Right lobe of liver (tissue), 6 donors: ENCODE results near the gene MYD88. TPM values are rescaled to one million over a fixed set of nuclear protein-coding genes. Genes with fewer than 3 reads are reported as not detected.

Experiments used
- ATAC-seq, 4 donors: fragments of 200-7000 bp; cut with Tn5 transposase; one replicate each; pipeline ENCODE4 v1.9.1; 2020; ENCODE audit warnings: mild to moderate bottlenecking in 4 of 4, moderate library complexity in 4 of 4
- DNase-seq, 3 donors: peaks; one replicate each; pipeline ENCODE4 v3.0.0-alpha.2; 2020
- H3K27ac ChIP-seq, 3 donors: fragments of 200-600 bp; one replicate each; pipeline ENCODE4 v1.8.0; 2022
- H3K27me3 ChIP-seq, 2 donors: fragments of 200-600 bp; one replicate each; pipeline ENCODE4 v1.8.0; 2022
- H3K36me3 ChIP-seq, 4 donors: fragments of 200-600 bp; sonication (generic) in 1 of 4; one replicate each; pipeline versions ENCODE4 v1.5.1 to v1.8.0; 2017 to 2022; ENCODE audit warnings: control low read depth in 1 of 4
- H3K4me1 ChIP-seq, 4 donors: fragments of 200-600 bp; sonication (generic) in 1 of 4; one replicate each; pipeline versions ENCODE4 v1.5.1 to v1.8.0; 2017 to 2022; ENCODE audit warnings: control low read depth in 1 of 4
- H3K4me3 ChIP-seq, 3 donors: fragments of 200-600 bp; one replicate each; pipeline ENCODE4 v1.8.0; 2022
- H3K9me3 ChIP-seq, 4 donors: fragments of 200-600 bp; sonication (generic) in 1 of 4; one replicate each; pipeline versions ENCODE4 v1.5.1 to v1.8.0; 2017 to 2022; ENCODE audit warnings: control low read depth in 1 of 4
- POLR2A ChIP-seq: fragments of 450-650 bp; IDR thresholded peaks from one replicate; pipeline ENCODE4 v1.6.1; 2017; ENCODE audit warnings: antibody characterized with exemption, mild to moderate bottlenecking
- WGBS: methylation state at CpG from one replicate; pipeline ENCODE4 v1.1.6; 2018; ENCODE audit warnings: low coverage, low lambda C conversion rate; ENCODE audit not compliant: insufficient coverage; ENCODE audit errors: missing lambda C conversion rate; 5-methylcytosine and 5-hydroxymethylcytosine counted together
- intact Hi-C, 2 donors: fragments of 100-400 bp; cut with DNase I; formaldehyde crosslinking; loops; one replicate each; pipeline versions ENCODE4 v1.11.2 to v1.14.1; 2022
- total RNA-seq, 6 experiments: library from RNA; depleted of rRNA in 2 of 6; stranded (reverse); fragments of >200 nt in 2 of 6; fragmentation: NEBNext Ultra II Directional in 3 of 6; extraction: Animal tissue kit (Norgen Biotek cat#: 25700) in 3 of 6; gene quantifications; one replicate each; pipeline versions ENCODE4 v1.1.0 to v1.2.4, GENCODE V29; 2016 to 2023
- TF ChIP-seq, protein P1 (sequence below), 4 donors: fragments of 200-600 bp in 3 of 4; fragments of 450-650 bp in 1 of 4; IDR thresholded peaks; one replicate each; pipeline versions ENCODE4 v1.5.1 to v1.8.0; 2016 to 2022; ENCODE audit warnings: antibody characterized with exemption in 4 of 4, mild to moderate bottlenecking in 2 of 4
- donor health status: DM: no; HTN: yes; CAD: no.
- donor health status: DM: no; HTN: no; CAD: no.
- donor health status: DM: no; HTN: no; CAD: no.
- donor health status: DM: no; HTN: yes; CAD: no.
- donor health status: DM: no; HTN: yes; CAD: no.

MYD88 gene
- total RNA-seq, 6 experiments from 2014 or later, result 24.3 to 57.3 (median 37.0) TPM

DNA sequence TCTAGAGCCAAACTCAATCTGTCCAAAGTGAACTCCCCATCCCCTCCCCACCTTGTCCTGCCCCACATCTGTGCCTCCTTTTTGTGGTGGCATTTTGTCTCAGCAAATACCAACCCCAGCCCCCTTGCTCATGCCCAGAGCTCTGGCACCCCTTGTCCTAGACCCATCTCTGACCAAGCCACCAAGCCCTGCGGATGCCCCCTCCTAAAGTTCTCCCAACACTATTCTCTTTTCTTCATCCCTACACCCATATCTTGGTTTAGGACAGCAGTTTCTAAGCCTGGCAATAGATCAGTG is 19.3 kb upstream of the MYD88 start:
- H3K9me3 ChIP-seq, result no peaks in the 10 kb centered on the region
- no CpG with 5 or more reads among the region's 1 CpG for WGBS
- H3K27ac ChIP-seq, result no peak overlapping the region
- no peak for ATAC-seq
- H3K4me1 ChIP-seq, result peaks cover 0 to 50% (median 18%) of the 10 kb centered on the region in 4 donors
- intact Hi-C loops, result loop anchor here (10.0 kb wide), 1 partner anchor 114 kb away; no protein-coding TSS in a partner anchor
- TF ChIP-seq, protein P1, sequence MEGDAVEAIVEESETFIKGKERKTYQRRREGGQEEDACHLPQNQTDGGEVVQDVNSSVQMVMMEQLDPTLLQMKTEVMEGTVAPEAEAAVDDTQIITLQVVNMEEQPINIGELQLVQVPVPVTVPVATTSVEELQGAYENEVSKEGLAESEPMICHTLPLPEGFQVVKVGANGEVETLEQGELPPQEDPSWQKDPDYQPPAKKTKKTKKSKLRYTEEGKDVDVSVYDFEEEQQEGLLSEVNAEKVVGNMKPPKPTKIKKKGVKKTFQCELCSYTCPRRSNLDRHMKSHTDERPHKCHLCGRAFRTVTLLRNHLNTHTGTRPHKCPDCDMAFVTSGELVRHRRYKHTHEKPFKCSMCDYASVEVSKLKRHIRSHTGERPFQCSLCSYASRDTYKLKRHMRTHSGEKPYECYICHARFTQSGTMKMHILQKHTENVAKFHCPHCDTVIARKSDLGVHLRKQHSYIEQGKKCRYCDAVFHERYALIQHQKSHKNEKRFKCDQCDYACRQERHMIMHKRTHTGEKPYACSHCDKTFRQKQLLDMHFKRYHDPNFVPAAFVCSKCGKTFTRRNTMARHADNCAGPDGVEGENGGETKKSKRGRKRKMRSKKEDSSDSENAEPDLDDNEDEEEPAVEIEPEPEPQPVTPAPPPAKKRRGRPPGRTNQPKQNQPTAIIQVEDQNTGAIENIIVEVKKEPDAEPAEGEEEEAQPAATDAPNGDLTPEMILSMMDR (IDR thresholded peaks at IDR 0.05), result no peak
- TF ChIP-seq POLR2A, result no peak
- no peaks in the 10 kb centered on the region for H3K27me3 ChIP-seq
- H3K36me3 ChIP-seq, result peaks cover 0 to 46% (median 26%) of the 10 kb centered on the region in 4 donors
- peak in 1 of 3 donors; percentile 7 for DNase-seq
- no peak overlapping the region for H3K4me3 ChIP-seq

DNA sequence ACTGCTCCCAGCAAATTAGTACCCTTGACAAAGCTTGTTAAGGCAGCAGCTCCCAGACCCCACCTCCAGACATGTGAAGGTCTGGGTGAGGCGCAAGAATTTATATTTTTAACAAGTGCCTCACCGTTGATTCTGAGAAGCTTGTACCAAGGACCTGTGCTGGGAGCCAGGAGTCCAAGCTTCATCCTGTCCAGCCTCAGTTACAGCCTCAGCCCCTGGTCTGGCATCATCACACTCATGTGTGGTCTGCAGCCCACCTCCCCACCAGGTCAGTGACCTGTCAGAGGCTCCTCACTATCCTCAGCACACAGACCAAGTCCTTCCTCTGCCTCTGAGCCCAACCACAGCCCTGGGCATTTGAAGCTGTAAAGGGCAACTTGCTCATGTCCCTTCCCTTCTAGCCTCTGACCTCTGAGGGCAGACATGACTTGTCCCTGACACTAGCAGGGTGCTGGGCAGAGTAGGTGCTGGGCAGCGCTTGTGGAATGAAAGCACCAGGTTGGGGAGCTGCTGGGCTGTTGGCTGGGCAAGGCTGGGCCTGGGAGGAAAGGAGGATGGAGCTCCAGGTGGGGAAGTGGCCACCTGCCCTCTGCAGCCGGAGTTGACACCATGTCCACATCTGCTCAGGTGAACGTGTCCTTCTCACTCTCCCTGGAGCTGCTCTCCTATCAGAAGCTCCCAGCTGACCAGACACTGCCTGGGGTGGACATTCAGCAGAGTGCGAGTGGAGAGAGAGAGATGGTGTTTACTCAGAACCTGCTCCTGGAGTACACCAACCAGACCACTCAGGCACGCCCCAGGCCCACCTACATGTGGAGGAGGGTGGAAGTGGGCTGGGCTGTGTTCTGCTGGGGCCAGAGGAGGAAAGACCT is 18.4 kb upstream of the MYD88 start:
- no peak for TF ChIP-seq POLR2A
- TF ChIP-seq, protein P1 (IDR thresholded peaks at IDR 0.05), result no peak
- no peaks in the 10 kb centered on the region for H3K9me3 ChIP-seq
- H3K27ac ChIP-seq, result peak overlapping the region in 1 of 3 donors; percentile 13
- no peak overlapping the region for H3K4me3 ChIP-seq
- no peaks in the 10 kb centered on the region for H3K27me3 ChIP-seq
- 70% methylated on average over 2 of the region's 7 CpGs for WGBS
- DNase-seq, result peak; percentile 16 to 47 (median 46)
- ATAC-seq, result no peak
- H3K36me3 ChIP-seq, result peaks cover 0 to 54% (median 33%) of the 10 kb centered on the region in 4 donors
- peaks cover 0 to 58% (median 23%) of the 10 kb centered on the region in 4 donors for H3K4me1 ChIP-seq
- intact Hi-C loops, result loop anchor here (10.0 kb wide), 2 partner anchors 115 to 355 kb away; no protein-coding TSS in a partner anchor

DNA sequence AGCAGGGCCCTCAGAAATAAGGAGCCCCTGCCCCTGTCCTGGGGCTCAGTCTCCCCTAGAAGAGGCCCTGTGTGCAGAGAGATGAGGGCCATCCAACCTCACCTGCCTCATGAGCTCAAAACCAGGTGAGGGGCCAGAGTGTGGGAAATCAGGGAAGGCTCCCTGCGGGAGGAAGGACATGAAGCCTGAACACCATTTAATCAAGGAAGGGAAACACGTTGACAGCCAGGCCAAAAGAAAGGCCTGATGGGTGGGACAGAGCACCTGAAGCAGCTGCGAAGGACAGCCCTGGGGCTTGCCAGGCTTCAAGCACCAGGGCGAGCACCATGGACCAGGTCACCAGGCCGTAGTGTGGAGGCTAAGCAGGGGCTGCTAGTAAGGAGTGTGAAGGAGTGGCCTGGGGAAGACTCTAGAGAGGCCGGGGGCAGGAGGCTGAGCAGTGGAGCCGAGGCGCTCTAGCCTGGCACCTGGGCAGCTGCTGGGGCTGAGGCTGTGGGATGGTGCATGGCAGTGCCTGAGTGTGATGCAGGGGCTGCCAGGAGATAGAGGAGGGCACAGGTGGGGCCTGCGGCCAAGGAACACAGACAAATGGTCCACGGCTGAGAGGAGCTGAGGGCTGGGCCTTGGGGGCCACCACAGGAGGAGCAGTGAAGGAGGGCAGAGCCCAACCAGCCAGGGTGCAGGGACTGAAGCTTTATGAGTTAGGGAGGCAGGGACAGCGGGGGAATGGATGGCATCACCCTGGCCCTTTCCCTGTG is 17.6 kb upstream of the MYD88 start:
- intact Hi-C loops, result loop anchor here in 1 of 2 donors (10.0 kb wide), 1 partner anchor 354 kb away; no protein-coding TSS in a partner anchor
- no peak overlapping the region for H3K4me3 ChIP-seq
- TF ChIP-seq, protein P1 (IDR thresholded peaks at IDR 0.05), result no peak
- no peak for TF ChIP-seq POLR2A
- H3K9me3 ChIP-seq, result no peaks in the 10 kb centered on the region
- peak overlapping the region in 1 of 3 donors; percentile 13 for H3K27ac ChIP-seq
- DNase-seq (peak; percentile 11 to 54 (median 45)), ATAC-seq (no peak)
- 74% methylated on average over 3 of the region's 11 CpGs for WGBS
- H3K36me3 ChIP-seq, result peaks cover 0 to 59% (median 38%) of the 10 kb centered on the region in 4 donors
- H3K27me3 ChIP-seq, result no peaks in the 10 kb centered on the region
- H3K4me1 ChIP-seq, result peaks cover 0 to 63% (median 25%) of the 10 kb centered on the region in 4 donors

DNA sequence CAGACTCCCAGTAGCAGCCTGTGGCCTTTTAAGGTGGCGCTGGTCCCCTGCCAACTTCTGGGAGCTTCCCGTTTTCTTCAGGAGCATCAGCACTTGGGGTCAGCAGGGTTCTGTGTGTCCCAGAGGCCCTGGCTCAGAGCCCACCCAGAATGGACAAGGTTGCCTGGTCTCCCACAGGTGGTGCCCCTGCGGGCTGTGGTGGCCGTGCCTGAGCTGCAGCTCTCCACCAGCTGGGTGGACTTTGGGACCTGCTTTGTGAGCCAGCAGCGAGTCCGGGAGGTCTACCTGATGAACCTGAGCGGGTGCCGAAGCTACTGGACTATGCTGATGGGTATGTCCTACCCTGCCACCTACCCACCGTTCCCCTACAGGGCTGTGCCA is 17.0 kb upstream of the MYD88 start:
- Histone ChIP-seq H3K36me3 (peaks cover 0 to 61% (median 40%) of the 10 kb centered on the region in 4 donors), H3K27me3 (no peaks in the 10 kb centered on the region), H3K9me3 (no peaks in the 10 kb centered on the region), H3K4me1 (peaks cover 0 to 68% (median 25%) of the 10 kb centered on the region in 4 donors), H3K27ac (peak overlapping the region in 1 of 3 donors; percentile 8), H3K4me3 (no peak overlapping the region)
- TF ChIP-seq, protein P1 (IDR thresholded peaks at IDR 0.05), result no peak
- intact Hi-C loops, result loop anchor here in 1 of 2 donors (10.0 kb wide), 1 partner anchor 353 kb away; no protein-coding TSS in a partner anchor
- 20% methylated on average over 1 of the region's 9 CpGs for WGBS
- ATAC-seq (no peak), DNase-seq (peak; percentile 27 to 74 (median 68))
